ENCODE data around the gene ZNF526. TPM values are rescaled to one million over a fixed set of nuclear protein-coding genes. Genes with fewer than 3 reads are reported as not detected.

ZNF526 gene
- total and polyA plus RNA-seq, 8 donors = 2.4 to 7.5 (median 5.6) TPM

DNA sequence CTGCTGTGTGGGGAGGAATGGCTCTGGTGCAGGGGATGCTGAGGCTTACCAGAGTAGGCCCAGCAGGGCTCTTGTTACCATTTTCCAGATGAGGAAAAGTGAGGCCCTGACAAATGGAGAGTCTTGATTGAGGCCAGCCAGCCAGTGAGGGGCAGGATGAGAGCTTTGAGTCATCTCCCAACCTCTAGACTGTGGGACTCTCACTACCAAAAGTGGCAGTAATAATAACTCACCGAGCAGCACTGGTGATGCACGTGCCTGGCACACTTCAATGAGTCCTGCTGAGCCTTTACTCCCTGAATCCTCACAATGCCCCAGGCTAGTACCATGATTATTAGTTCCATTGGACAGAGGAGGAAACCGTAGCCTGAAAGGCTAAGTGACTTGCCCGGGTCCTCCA, 56.7 kb downstream of the ZNF526 start:
- FAIRE-seq = no peak
- TF ChIP-seq, protein P1, sequence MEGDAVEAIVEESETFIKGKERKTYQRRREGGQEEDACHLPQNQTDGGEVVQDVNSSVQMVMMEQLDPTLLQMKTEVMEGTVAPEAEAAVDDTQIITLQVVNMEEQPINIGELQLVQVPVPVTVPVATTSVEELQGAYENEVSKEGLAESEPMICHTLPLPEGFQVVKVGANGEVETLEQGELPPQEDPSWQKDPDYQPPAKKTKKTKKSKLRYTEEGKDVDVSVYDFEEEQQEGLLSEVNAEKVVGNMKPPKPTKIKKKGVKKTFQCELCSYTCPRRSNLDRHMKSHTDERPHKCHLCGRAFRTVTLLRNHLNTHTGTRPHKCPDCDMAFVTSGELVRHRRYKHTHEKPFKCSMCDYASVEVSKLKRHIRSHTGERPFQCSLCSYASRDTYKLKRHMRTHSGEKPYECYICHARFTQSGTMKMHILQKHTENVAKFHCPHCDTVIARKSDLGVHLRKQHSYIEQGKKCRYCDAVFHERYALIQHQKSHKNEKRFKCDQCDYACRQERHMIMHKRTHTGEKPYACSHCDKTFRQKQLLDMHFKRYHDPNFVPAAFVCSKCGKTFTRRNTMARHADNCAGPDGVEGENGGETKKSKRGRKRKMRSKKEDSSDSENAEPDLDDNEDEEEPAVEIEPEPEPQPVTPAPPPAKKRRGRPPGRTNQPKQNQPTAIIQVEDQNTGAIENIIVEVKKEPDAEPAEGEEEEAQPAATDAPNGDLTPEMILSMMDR (IDR thresholded peaks at IDR 0.05) = no peak

More for the DNA sequence above, 56.7 kb downstream of the ZNF526 start:
- Histone ChIP-seq H3K4me3 (no peak overlapping the region), H3K36me3 (peaks cover 0 to 29% (median 15%) of the 10 kb centered on the region in 3 donors), H3K27me3 (no peaks in the 10 kb centered on the region), H3K27ac (no peak overlapping the region), H3K9me3 (no peaks in the 10 kb centered on the region), H3K4me1 (peaks cover 16 to 43% (median 26%) of the 10 kb centered on the region in 3 donors)
- DNase-seq = no peak
- intact Hi-C loops (cut with DNase I) = no loop called here
- ATAC-seq = no peak
- WGBS, 2 donors = 86 to 87% methylated on average over 4 of the region's 4 CpGs

Other genes with a start within 250 kb of the ZNF526 start
- under 1 TPM; 0.09 to 0.44 (median 0.32) TPM for gene ATP1A3, start 226.1 kb upstream of the ZNF526 start, total RNA-seq
- gene ATP1A3, start 226.1 kb upstream of the ZNF526 start, polyA plus RNA-seq = 1 to 10 TPM in 1 of 2 donors, under 1 TPM in 1; 0.30 to 1.2 TPM
- 1 to 10 TPM; 1.9 to 3.6 (median 3.1) TPM for gene GRIK5, start 150.1 kb upstream of the ZNF526 start, total RNA-seq
- 10 to 100 TPM in 1 of 2 donors, 1 to 10 TPM in 1; 4.8 to 10.5 TPM for gene GRIK5, start 150.1 kb upstream of the ZNF526 start, polyA plus RNA-seq
- 1 to 10 TPM; 3.9 to 8.5 (median 5.8) TPM for gene ZNF574, start 144.1 kb upstream of the ZNF526 start, total RNA-seq
- gene ZNF574, start 144.1 kb upstream of the ZNF526 start, polyA plus RNA-seq = 1 to 10 TPM; 4.9 to 6.2 TPM
- 1 to 10 TPM in 3 of 6 donors, under 1 TPM in 3; 0.56 to 5.6 (median 1.00) TPM for gene POU2F2, start 87.9 kb upstream of the ZNF526 start, total RNA-seq
- gene POU2F2, start 87.9 kb upstream of the ZNF526 start, polyA plus RNA-seq = 1 to 10 TPM; 1.7 to 1.9 TPM
- 10 to 100 TPM in 5 of 6 donors, 1 to 10 TPM in 1; 9.7 to 17.8 (median 12.8) TPM for gene DEDD2, start 2.6 kb upstream of the ZNF526 start, total RNA-seq
- 10 to 100 TPM; 22.3 to 25.4 TPM for gene DEDD2, start 2.6 kb upstream of the ZNF526 start, polyA plus RNA-seq
- gene GSK3A, start 22.3 kb downstream of the ZNF526 start, total RNA-seq = 10 to 100 TPM in 5 of 6 donors, 1 to 10 TPM in 1; 9.9 to 19.4 (median 14.5) TPM
- 10 to 100 TPM; 25.7 to 27.6 TPM for gene GSK3A, start 22.3 kb downstream of the ZNF526 start, polyA plus RNA-seq
- gene ERF, start 34.8 kb downstream of the ZNF526 start, total RNA-seq = 10 to 100 TPM; 20.5 to 29.2 (median 22.2) TPM
- 10 to 100 TPM; 36.6 to 48.5 TPM for gene ERF, start 34.8 kb downstream of the ZNF526 start, polyA plus RNA-seq
- gene CIC, start 48.9 kb downstream of the ZNF526 start, total RNA-seq = 10 to 100 TPM; 27.7 to 37.6 (median 32.0) TPM
- gene CIC, start 48.9 kb downstream of the ZNF526 start, polyA plus RNA-seq = 10 to 100 TPM; 47.1 to 65.0 TPM
- under 1 TPM; 0.12 to 0.69 (median 0.34) TPM for gene PRR19, start 81.8 kb downstream of the ZNF526 start, total RNA-seq
- under 1 TPM; 0.34 to 0.99 TPM for gene PRR19, start 81.8 kb downstream of the ZNF526 start, polyA plus RNA-seq
- gene PAFAH1B3, start 82.3 kb downstream of the ZNF526 start, total RNA-seq = 10 to 100 TPM in 4 of 6 donors, 1 to 10 TPM in 2; 6.2 to 19.8 (median 10.2) TPM
- gene PAFAH1B3, start 82.3 kb downstream of the ZNF526 start, polyA plus RNA-seq = 10 to 100 TPM; 18.2 to 24.3 TPM
- 1 to 10 TPM in 2 of 6 donors, under 1 TPM in 4; 0.46 to 1.5 (median 0.94) TPM for gene TMEM145, start 93.0 kb downstream of the ZNF526 start, total RNA-seq
- gene TMEM145, start 93.0 kb downstream of the ZNF526 start, polyA plus RNA-seq = 1 to 10 TPM; 2.2 to 8.2 TPM
- gene MEGF8, start 105.3 kb downstream of the ZNF526 start, total RNA-seq = 10 to 100 TPM in 2 of 6 donors, 1 to 10 TPM in 4; 7.3 to 15.9 (median 9.0) TPM
- gene MEGF8, start 105.3 kb downstream of the ZNF526 start, polyA plus RNA-seq = 10 to 100 TPM in 1 of 2 donors, 1 to 10 TPM in 1; 8.8 to 14.4 TPM
- gene CNFN, start 170.0 kb downstream of the ZNF526 start, total RNA-seq = 1 to 10 TPM in 1 of 6 donors, under 1 TPM in 4, not detected in 1; 0.32 to 1.9 (median 0.61) TPM
- 1 to 10 TPM; 4.0 to 4.2 TPM for gene CNFN, start 170.0 kb downstream of the ZNF526 start, polyA plus RNA-seq
- 10 to 100 TPM in 1 of 6 donors, 1 to 10 TPM in 5; 1.6 to 14.4 (median 4.0) TPM for gene LIPE, start 207.1 kb downstream of the ZNF526 start, total RNA-seq
- gene LIPE, start 207.1 kb downstream of the ZNF526 start, polyA plus RNA-seq = 10 to 100 TPM in 1 of 2 donors, 1 to 10 TPM in 1; 6.4 to 38.3 TPM
- 10 to 100 TPM in 4 of 6 donors, 1 to 10 TPM in 2; 5.1 to 42.1 (median 11.8) TPM for gene CXCL17, start 222.6 kb downstream of the ZNF526 start, total RNA-seq
- gene CXCL17, start 222.6 kb downstream of the ZNF526 start, polyA plus RNA-seq = 1 to 10 TPM; 4.3 to 4.7 TPM